LNCaP clone FGC (cell line): ENCODE data around the gene PLEKHG5.

Experiments
- DNase-seq: peaks from one replicate; pipeline ENCODE4 v3.0.0-alpha.2; 2011; ENCODE audit warnings: low read depth
- H3K4me3 ChIP-seq: 2 replicates; pipeline ENCODE4 v1.5.1; 2011; ENCODE audit warnings: mild to moderate bottlenecking, low read depth, low read length, control low read depth
- TF ChIP-seq, protein P1 (sequence below): IDR thresholded peaks from 2 replicates; pipeline ENCODE4 v1.5.1; 2012; ENCODE audit warnings: mild to moderate bottlenecking; ENCODE audit not compliant: control insufficient read depth, insufficient read depth; ENCODE audit errors: extremely low read depth

Gene PLEKHG5

DNA sequence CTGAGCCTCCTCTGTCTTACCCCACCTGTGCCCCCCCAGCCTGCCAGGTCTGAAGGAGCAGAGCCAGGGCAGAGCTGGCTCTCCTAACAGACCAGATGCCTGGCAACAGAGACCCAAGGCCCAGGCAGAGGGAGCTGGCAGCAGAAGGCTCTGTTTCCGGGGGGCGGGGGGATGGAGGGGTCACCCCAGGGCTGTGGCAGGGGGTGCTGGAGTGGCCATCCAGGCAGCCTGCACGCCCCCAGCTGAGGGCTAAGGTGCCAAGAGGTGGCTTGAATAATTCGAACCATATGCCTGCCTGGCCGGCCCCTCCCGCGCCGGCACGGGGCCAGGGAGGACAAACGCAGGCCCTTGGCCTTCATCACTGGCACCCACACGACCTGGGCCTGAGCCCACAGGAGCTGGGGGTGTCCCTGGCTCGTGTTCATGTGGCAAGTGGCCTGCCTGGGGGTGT lies 16.0 kb upstream of the PLEKHG5 start:
- TF ChIP-seq, protein P1, sequence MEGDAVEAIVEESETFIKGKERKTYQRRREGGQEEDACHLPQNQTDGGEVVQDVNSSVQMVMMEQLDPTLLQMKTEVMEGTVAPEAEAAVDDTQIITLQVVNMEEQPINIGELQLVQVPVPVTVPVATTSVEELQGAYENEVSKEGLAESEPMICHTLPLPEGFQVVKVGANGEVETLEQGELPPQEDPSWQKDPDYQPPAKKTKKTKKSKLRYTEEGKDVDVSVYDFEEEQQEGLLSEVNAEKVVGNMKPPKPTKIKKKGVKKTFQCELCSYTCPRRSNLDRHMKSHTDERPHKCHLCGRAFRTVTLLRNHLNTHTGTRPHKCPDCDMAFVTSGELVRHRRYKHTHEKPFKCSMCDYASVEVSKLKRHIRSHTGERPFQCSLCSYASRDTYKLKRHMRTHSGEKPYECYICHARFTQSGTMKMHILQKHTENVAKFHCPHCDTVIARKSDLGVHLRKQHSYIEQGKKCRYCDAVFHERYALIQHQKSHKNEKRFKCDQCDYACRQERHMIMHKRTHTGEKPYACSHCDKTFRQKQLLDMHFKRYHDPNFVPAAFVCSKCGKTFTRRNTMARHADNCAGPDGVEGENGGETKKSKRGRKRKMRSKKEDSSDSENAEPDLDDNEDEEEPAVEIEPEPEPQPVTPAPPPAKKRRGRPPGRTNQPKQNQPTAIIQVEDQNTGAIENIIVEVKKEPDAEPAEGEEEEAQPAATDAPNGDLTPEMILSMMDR = no peak
- no peak for DNase-seq

DNA sequence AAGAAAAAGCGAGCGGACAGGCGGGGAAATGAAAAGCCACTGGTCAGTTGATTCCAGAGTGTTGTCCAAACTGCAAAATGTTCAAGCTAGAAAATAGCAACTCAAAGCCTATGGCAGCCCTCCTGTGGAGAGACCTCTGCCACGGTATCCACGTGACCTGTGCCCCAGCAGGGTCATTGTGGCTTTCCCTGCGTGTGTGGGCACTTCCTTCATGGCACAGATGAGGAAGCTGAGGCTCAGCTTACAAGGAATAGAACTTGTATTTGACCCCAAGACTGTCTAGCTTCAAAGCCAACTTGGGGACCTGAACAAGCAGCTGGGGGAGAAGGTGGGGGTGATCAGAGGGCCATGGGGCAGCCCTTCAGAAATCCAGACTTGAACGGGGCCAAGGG lies 15.6 kb upstream of the PLEKHG5 start:
- DNase-seq = no peak
- TF ChIP-seq, protein P1 = no peak
- H3K4me3 ChIP-seq = no peak overlapping the region

More for the DNA sequence above, 16.0 kb upstream of the PLEKHG5 start:
- no peak overlapping the region for H3K4me3 ChIP-seq

DNA sequence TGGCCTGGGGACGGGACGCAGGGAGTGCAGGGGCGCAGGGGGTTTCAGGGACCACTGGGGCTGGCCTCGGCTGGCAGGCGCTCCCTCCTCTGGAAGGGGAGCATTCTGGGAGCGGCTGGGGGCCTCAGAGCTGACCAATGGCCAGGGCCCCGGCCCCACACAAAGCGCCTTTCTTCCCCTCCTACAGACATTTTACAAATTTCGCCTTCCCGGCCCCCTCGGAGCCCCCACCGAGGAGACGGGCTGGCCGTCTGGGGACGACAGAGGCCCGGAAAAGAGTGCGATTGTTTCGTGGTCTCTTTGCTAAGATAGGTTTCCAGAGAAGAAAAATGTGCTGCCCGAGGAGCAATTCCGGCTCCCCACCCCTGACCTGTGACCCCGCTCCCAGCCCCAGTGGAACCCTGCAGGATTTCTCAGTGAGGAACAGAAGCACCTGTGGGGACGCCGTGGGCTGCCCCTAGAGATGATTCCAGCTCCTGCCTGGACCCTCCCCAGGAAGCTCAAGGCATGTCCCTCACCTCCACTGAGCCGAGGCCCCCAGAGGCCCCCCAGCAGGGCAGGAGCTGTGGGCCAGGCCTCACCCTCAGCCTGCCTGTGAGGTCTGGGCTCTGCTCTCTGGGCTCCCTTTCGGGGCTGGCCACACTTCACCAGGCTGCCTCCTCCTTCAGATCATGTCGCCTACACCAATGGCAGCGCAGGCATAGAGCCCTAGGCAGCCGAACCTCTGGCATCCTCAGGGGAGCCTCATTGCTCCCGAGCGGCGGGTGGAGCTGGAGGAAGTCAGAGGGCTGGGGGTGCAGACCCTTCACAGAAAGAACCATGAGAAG lies 15.0 kb upstream of the PLEKHG5 start:
- TF ChIP-seq, protein P1 = no peak
- no peak overlapping the region for H3K4me3 ChIP-seq
- DNase-seq = no peak

DNA sequence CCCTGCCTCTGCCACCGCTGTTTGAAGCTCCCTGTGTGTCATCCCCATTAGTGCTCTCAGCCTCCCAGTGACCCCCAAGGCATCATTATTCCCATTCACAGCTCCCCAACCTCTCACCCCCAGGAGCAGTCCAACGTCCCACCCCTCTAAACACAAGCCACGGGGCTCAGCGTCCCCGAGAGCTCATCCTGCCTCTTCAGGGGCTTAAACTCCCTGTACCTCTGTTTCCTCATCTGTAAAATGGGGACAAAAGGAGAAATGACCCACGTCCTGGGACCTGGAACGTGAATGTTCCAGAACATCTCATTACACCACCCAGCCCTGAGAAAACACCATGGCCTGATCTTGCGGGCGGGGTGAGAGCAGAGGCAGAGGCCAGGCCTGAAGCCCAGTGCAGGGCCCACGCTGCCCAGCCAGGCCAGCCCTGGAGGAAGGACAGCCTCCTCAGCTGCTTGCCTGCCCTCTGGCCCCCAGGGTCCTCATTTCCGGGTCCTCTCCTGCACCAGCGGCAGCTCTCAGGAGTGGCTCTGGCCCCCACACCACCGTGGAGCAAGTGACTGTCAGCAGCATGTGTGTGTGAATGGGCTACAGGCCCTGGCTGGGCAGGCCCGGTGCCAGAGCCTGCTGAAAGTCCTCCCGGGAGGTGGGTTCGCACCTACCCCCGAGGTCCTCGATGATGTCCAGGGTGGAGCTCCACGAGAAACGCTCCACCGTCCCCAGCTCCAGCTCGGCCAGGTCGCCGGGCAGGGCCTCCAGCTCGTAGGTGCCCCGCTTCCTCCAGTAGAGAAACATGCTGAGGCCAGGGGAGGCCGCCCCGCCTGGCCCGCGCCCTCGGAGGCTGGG lies 14.1 kb upstream of the PLEKHG5 start:
- H3K4me3 ChIP-seq = no peak overlapping the region
- TF ChIP-seq, protein P1 = no peak
- DNase-seq = no peak

DNA sequence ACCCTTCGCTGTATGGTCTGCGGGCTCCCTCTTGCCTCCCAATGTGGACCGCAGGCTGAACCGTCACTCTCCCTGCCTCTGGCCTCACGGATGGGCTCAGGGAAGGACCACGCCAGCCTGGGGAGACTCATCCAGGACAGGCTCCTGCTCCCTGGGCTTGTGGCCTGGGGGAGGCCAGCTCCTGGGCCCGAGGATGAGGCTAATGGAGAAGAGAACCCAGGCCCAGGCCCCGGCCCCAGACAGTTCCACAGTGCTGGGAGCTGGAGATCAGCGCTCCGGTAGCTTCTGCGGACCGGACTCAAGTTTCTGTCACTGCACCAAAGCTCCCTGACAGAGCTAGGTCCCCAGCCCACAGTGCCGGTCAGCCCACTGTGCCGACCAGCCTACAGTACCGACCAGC lies 13.4 kb upstream of the PLEKHG5 start:
- TF ChIP-seq, protein P1 = no peak
- no peak for DNase-seq
- H3K4me3 ChIP-seq = no peak overlapping the region

DNA sequence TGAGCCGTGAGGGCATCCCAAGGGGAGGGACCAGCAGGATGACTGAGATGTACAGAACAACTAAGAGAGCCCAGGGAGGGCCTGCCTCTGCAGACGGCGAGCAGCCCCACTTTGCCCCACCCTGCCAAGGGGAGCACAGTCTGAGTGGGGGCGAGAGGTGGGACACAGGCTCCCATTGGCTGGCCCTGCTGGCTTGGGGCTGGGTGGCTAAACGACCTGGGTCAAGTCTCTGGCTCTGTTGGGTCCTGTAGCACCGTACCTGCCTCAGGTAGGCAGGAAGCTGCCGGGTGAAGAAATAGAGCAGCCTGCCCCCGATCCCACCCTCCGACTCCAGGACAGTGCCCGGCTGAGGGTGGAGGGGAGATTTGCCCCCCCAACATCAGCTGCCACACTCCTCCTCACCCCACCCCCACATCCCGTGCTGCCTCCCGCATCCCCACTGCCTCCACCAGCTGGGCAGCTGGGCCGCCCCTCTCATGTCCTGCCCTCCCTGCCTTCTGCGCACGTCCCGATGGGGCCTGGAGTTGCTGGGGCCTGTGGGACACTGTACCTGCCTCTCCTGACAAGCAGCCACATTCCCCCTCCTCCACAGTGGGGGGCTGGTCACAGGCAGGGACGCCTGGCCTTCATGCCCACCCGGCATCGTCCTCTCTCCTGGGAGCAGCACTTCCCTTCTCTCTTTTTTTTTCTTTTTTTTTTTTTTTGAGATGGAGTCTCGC lies 12.6 kb upstream of the PLEKHG5 start:
- no peak overlapping the region for H3K4me3 ChIP-seq
- TF ChIP-seq, protein P1 = no peak
- no peak for DNase-seq
